SK-N-SH (cell line): ENCODE results near the gene ULBP2. TPM values are rescaled to one million over a fixed set of nuclear protein-coding genes. Genes with fewer than 3 reads are reported as not detected.

Source experiments
- CTCF ChIA-PET: fragments of 300-600, 350-600 bp; formaldehyde crosslinking; extraction: SDS; loops from one replicate; lab custom pipeline; 2021; lab: Yijun Ruan, JAX
- POLR2A ChIA-PET: fragments of 350-600 bp; sonication (Branson Sonifier 250); formaldehyde crosslinking; extraction: SDS; loops from one replicate; lab custom pipeline; 2020; ENCODE audit warnings: antibody characterized with exemption, inconsistent platforms; lab: Yijun Ruan, JAX
- DNase-seq: peaks from one replicate; pipeline ENCODE4 v3.0.0; 2012
- H2AFZ ChIP-seq: fragments of 200-600 bp; sonication (generic); 2 replicates; pipeline ENCODE4 v1.8.1; 2016; ENCODE audit warnings: antibody characterized with exemption, mild to moderate bottlenecking, low read depth
- H3F3A ChIP-seq: fragments of 200-600 bp; sonication (generic); replicated peaks from 2 replicates; pipeline ENCODE3; 2016; ENCODE audit warnings: antibody characterized with exemption, mild to moderate bottlenecking; ENCODE audit not compliant: insufficient read depth
- H3K27ac ChIP-seq, 2 experiments: fragments of 200-500 bp in 1 of 2; fragments of 200-600 bp in 1 of 2; sonication (Bioruptor generic) in 1 of 2; sonication (generic), shearing (Covaris generic) in 1 of 2; 2 replicates each; pipeline versions ENCODE4 v1.5.1 to v1.6.1; 2014 to 2016; ENCODE audit warnings: low read depth in 2 of 2, inconsistent platforms in 1 of 2, low read length in 1 of 2, mild to moderate bottlenecking in 1 of 2, mixed read lengths in 1 of 2
- H3K27me3 ChIP-seq: fragments of 200-600 bp; sonication (generic), shearing (Covaris generic); 2 replicates; pipeline ENCODE4 v1.6.1; 2016; ENCODE audit warnings: mixed run types; ENCODE audit not compliant: insufficient read depth
- H3K36me3 ChIP-seq, 2 experiments: fragments of 200-500 bp in 1 of 2; fragments of 200-600 bp in 1 of 2; sonication (Bioruptor generic) in 1 of 2; sonication (generic) in 1 of 2; replicated peaks in 1 of 2; 2 replicates each; pipeline versions ENCODE3 to v1.5.1; 2014 to 2016; ENCODE audit warnings: low read length in 1 of 2, mild to moderate bottlenecking in 1 of 2; ENCODE audit not compliant: insufficient read depth in 2 of 2, control insufficient read depth in 1 of 2
- H3K4me1 ChIP-seq, 2 experiments: fragments of 200-500 bp in 1 of 2; fragments of 200-600 bp in 1 of 2; sonication (Bioruptor generic) in 1 of 2; sonication (generic), shearing (Covaris generic) in 1 of 2; 2 replicates each; pipeline versions ENCODE4 v1.5.1 to v1.6.1; 2014 to 2016; ENCODE audit warnings: low read depth in 1 of 2, low read length in 1 of 2, mixed run types in 1 of 2; ENCODE audit not compliant: insufficient read depth in 2 of 2, control insufficient read depth in 1 of 2
- H3K4me2 ChIP-seq: fragments of 200-600 bp; sonication (generic), shearing (Covaris generic); 2 replicates; pipeline ENCODE4 v1.6.1; 2017; ENCODE audit warnings: mixed run types
- H3K4me3 ChIP-seq, 2 experiments: fragments of 200-500 bp in 1 of 2; fragments of 200-600 bp in 1 of 2; sonication (Bioruptor generic) in 1 of 2; sonication (generic), shearing (Covaris generic) in 1 of 2; 2 replicates each; pipeline versions ENCODE4 v1.5.1 to v1.8.1; 2014 to 2016; ENCODE audit warnings: low read depth in 2 of 2, inconsistent platforms in 1 of 2, low read length in 1 of 2, mild to moderate bottlenecking in 1 of 2, mixed read lengths in 1 of 2, moderate library complexity in 1 of 2
- H3K79me2 ChIP-seq: fragments of 200-600 bp; sonication (generic); 2 replicates; pipeline ENCODE4 v1.8.1; 2017; ENCODE audit warnings: mild to moderate bottlenecking; ENCODE audit not compliant: insufficient read depth
- H3K9ac ChIP-seq: fragments of 200-600 bp; sonication (generic); 2 replicates; pipeline ENCODE4 v1.6.1; 2017; ENCODE audit warnings: mixed run types
- H3K9me2 ChIP-seq: fragments of 200-600 bp; sonication (generic); 2 replicates; pipeline ENCODE4 v1.6.1; 2017; ENCODE audit warnings: mixed run types
- H3K9me3 ChIP-seq: fragments of 200-600 bp; sonication (generic); 2 replicates; pipeline ENCODE4 v1.6.1; 2017; ENCODE audit warnings: mixed run types, mild to moderate bottlenecking, moderate library complexity
- H4K20me1 ChIP-seq: fragments of 200-600 bp; sonication (generic); 2 replicates; pipeline ENCODE4 v1.6.1; 2017; ENCODE audit warnings: mild to moderate bottlenecking, mixed run types; ENCODE audit not compliant: insufficient read depth
- CHD2 ChIP-seq: fragments of 150-350 bp; IDR thresholded peaks from 2 replicates; pipeline ENCODE4 v1.6.1; 2018; ENCODE audit warnings: low read length; ENCODE audit not compliant: partially characterized antibody
- ELF1 ChIP-seq: IDR thresholded peaks from 2 replicates; pipeline ENCODE4 v1.4.0; 2012
- EP300 ChIP-seq, 2 experiments: IDR thresholded peaks; 2 replicates each; pipeline versions ENCODE4 v1.4.0 to v1.6.1; 2012; ENCODE audit warnings: borderline replicate concordance in 1 of 2, low read depth in 1 of 2, low read length in 1 of 2
- EZH2phosphoT487 ChIP-seq: fragments of 200-600 bp; sonication (generic); IDR thresholded peaks from 2 replicates; pipeline ENCODE4 v1.6.1; 2017; ENCODE audit warnings: low read depth, mixed run types, mild to moderate bottlenecking, antibody characterized with exemption, moderate library complexity, borderline replicate concordance
- FOSL2 ChIP-seq: IDR thresholded peaks from 2 replicates; pipeline ENCODE4 v1.4.0; 2012; ENCODE audit warnings: low read depth, mild to moderate bottlenecking, moderate library complexity, borderline replicate concordance
- FOXJ3 ChIP-seq: sonication (generic); formaldehyde crosslinking; IDR thresholded peaks from 2 replicates; pipeline ENCODE4 v1.5.1; 2020; ENCODE audit warnings: mild to moderate bottlenecking, missing genetic modification reagents
- FOXM1 ChIP-seq: IDR thresholded peaks from 2 replicates; pipeline ENCODE4 v1.4.0; 2012; ENCODE audit warnings: low read depth, mild to moderate bottlenecking
- GABPA ChIP-seq: IDR thresholded peaks from 2 replicates; pipeline ENCODE4 v1.4.0; 2012; ENCODE audit warnings: low read depth, mild to moderate bottlenecking
- JUND ChIP-seq: IDR thresholded peaks from 2 replicates; pipeline ENCODE4 v1.4.0; 2012
- MAX ChIP-seq: IDR thresholded peaks from 2 replicates; pipeline ENCODE4 v1.4.0; 2012; ENCODE audit warnings: low read depth
- MEF2A ChIP-seq: IDR thresholded peaks from 2 replicates; pipeline ENCODE4 v1.4.0; 2012; ENCODE audit warnings: low read depth, borderline replicate concordance
- MXI1 ChIP-seq: IDR thresholded peaks from 2 replicates; pipeline ENCODE4 v1.6.1; 2012; ENCODE audit warnings: mild to moderate bottlenecking, low read depth, low read length, improper control_type of control experiment
- NFIC ChIP-seq: IDR thresholded peaks from 2 replicates; pipeline ENCODE4 v1.4.0; 2012; ENCODE audit warnings: borderline replicate concordance
- POLR2AphosphoS5 ChIP-seq: IDR thresholded peaks from 2 replicates; pipeline ENCODE4 v1.6.1; 2012; ENCODE audit warnings: low read depth, low read length
- RAD21 ChIP-seq: IDR thresholded peaks from 2 replicates; pipeline ENCODE4 v1.6.1; 2012; ENCODE audit warnings: mild to moderate bottlenecking, low read length
- REST ChIP-seq: IDR thresholded peaks from 2 replicates; pipeline ENCODE4 v1.6.1; 2012; ENCODE audit warnings: mild to moderate bottlenecking, low read depth, low read length, moderate library complexity
- RXRA ChIP-seq: IDR thresholded peaks from 2 replicates; pipeline ENCODE4 v1.4.0; 2012; ENCODE audit warnings: low read depth, mild to moderate bottlenecking, borderline replicate concordance
- SIN3A ChIP-seq: IDR thresholded peaks from 2 replicates; pipeline ENCODE4 v1.6.1; 2012; ENCODE audit warnings: low read depth, mild to moderate bottlenecking, low read length, moderate library complexity, borderline replicate concordance
- SMC3 ChIP-seq: IDR thresholded peaks from 2 replicates; pipeline ENCODE4 v1.6.1; 2012; ENCODE audit warnings: low read depth, low read length, improper control_type of control experiment
- TEAD4 ChIP-seq: IDR thresholded peaks from 2 replicates; pipeline ENCODE4 v1.4.0; 2012; ENCODE audit warnings: mild to moderate bottlenecking, borderline replicate concordance; ENCODE audit not compliant: insufficient read depth
- USF2 ChIP-seq: fragments of 150-350 bp; IDR thresholded peaks from 2 replicates; pipeline ENCODE4 v1.6.1; 2017; ENCODE audit warnings: antibody characterized with exemption, low read length, low read depth, borderline replicate concordance
- YY1 ChIP-seq: IDR thresholded peaks from 2 replicates; pipeline ENCODE4 v1.4.0; 2012; ENCODE audit warnings: low read depth, mild to moderate bottlenecking
- ZBTB33 ChIP-seq: IDR thresholded peaks from 2 replicates; pipeline ENCODE4 v1.4.0; 2012; ENCODE audit warnings: low read depth, borderline replicate concordance
- WGBS: methylation state at CpG from one replicate; pipeline ENCODE4 v1.1.6; 2017; ENCODE audit warnings: low lambda C conversion rate; 5-methylcytosine and 5-hydroxymethylcytosine counted together
- polyA plus RNA-seq, 3 experiments: library from polyadenylated mRNA; depleted of rRNA; stranded (reverse); fragments of >200 nt; gene quantifications; 2 replicates each; pipeline ENCODE4 v1.2.3, GENCODE V29; 2012

Gene ULBP2
- polyA plus RNA-seq, 1 of the 3 experiments (the other 2 are of a cell fraction), result 5.0 TPM

- no peak for TF ChIP-seq SIN3A
- TF ChIP-seq YY1, result no peak
- TF ChIP-seq MEF2A, result no peak
- no peak for TF ChIP-seq USF2
Observed at GRCh38 chr6:149990212-149990660, 48.4 kb downstream of the ULBP2 start (continued).

- CTCF ChIA-PET, result no interaction called here
- 5% methylated on average over 30 of the region's 49 CpGs for WGBS
- Histone ChIP-seq H3K4me3 (peak overlapping the region in 1 of 2 experiments; percentile 19; a peak in 1 of 4 replicates), H2AFZ (no peak overlapping the region), H3K9ac (no peak overlapping the region), H3K36me3 (no peaks in the 10 kb centered on the region), H3K79me2 (no peaks in the 10 kb centered on the region), H3K4me2 (peak overlapping the region; percentile 74; the same call in 1 of the 2 replicates), H3K4me1 (no peaks in the 10 kb centered on the region), H3K27ac (no peak overlapping the region), H3K9me3 (0 out of 2 replicates have a peak, but pooled peaks cover 7% of the 10 kb centered on the region), H3K27me3 (peaks cover 81% of the 10 kb centered on the region), H4K20me1 (no peaks in the 10 kb centered on the region), H3F3A (no peaks in the 10 kb centered on the region), H3K9me2 (no peaks in the 10 kb centered on the region)
- TF ChIP-seq FOXJ3 (CRISPR knock-in tag) (no peak), SMC3 (no peak), ZBTB33 (no peak), USF2 (no peak), CHD2 (no peak), GABPA (no peak), FOXM1 (no peak), MXI1 (no peak), EZH2phosphoT487 (no peak), RAD21 (no peak), FOSL2 (no peak), RXRA (no peak), TEAD4 (no peak), ELF1 (no peak), NFIC (no peak), POLR2AphosphoS5 (no peak), EP300 (IDR thresholded peaks at IDR 0.05; ENCODE audit: borderline replicate concordance in 1 of 2, low read depth in 1 of 2, low read length in 1 of 2) (no peak), JUND (no peak), MAX (no peak), REST (no peak)
- POLR2A ChIA-PET, result no interaction called here
- DNase-seq, result peak; percentile 39
Observed at GRCh38 chr6:149990661-149991471, 49.1 kb downstream of the ULBP2 start.
